ENCODE data around the gene STOM.

DNA sequence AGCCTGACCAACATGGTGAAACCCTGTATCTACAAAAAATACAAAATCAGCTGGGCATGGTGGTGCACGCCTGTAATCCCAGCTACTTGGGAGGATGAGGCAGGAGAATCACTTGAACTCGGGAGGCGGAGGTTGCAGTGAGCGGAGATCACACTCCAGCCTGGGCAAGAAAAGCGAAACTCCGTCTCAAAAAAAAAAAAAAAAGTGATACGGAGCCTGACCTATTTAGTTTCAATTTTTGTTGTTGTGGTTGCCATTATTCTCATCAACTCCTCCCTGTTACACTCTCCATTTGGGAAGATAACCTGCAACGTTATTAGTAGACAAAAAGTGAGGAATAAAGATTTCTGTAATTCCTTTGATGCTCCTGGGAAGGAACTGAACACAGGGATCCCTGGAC lies 1.3 kb downstream of the STOM start:
- TF ChIP-seq, protein P1, sequence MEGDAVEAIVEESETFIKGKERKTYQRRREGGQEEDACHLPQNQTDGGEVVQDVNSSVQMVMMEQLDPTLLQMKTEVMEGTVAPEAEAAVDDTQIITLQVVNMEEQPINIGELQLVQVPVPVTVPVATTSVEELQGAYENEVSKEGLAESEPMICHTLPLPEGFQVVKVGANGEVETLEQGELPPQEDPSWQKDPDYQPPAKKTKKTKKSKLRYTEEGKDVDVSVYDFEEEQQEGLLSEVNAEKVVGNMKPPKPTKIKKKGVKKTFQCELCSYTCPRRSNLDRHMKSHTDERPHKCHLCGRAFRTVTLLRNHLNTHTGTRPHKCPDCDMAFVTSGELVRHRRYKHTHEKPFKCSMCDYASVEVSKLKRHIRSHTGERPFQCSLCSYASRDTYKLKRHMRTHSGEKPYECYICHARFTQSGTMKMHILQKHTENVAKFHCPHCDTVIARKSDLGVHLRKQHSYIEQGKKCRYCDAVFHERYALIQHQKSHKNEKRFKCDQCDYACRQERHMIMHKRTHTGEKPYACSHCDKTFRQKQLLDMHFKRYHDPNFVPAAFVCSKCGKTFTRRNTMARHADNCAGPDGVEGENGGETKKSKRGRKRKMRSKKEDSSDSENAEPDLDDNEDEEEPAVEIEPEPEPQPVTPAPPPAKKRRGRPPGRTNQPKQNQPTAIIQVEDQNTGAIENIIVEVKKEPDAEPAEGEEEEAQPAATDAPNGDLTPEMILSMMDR (IDR thresholded peaks at IDR 0.05; ENCODE audit: low read length): no peak
- no peak for TF ChIP-seq EZH2 (IDR thresholded peaks at IDR 0.05; ENCODE audit: borderline replicate concordance, low read length)
